Adrenal gland (tissue), 5 donors: Measurements from ENCODE around the gene NUDT17.

Experiments
- POLR2A ChIP-seq, 2 donors: fragments of 450-650 bp; IDR thresholded peaks; one replicate each; pipeline ENCODE4 v1.6.1; 2017; ENCODE audit warnings: antibody characterized with exemption in 2 of 2, mild to moderate bottlenecking in 2 of 2, moderate library complexity in 1 of 2
- TF ChIP-seq, protein P1 (sequence below), 6 experiments: fragments of 450-650 bp in 4 of 6; fragments of 200-600 bp in 2 of 6; sonication (generic) in 1 of 6; IDR thresholded peaks; 1 replicate in 5 of 6; 2 replicates in 1 of 6; pipeline versions ENCODE4 v1.5.1 to v1.8.0; 2016 to 2021; ENCODE audit warnings: antibody characterized with exemption in 6 of 6, mild to moderate bottlenecking in 2 of 6, moderate library complexity in 1 of 6
- donor health status: DM: no; HTN: no; CAD: no.

DNA sequence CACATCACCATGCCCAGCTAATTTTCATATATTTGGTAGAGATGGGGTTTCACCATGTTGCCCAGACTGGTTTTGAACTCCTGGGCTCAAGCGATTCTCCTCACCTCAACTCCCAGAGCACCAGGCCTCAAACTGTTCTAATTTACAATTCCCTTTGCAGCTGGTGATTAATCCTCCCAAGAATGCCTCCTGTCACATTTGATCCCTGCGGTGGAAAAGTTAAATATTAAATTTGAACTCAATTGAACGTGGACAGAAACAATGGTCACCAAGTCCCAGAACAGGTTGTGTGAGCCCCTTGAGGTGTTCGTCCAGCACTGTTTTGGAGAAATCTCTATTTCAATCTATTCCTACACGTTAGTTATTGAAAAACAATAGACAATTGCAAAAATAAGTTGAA, 42.2 kb downstream of the NUDT17 start:
- TF ChIP-seq, protein P1, sequence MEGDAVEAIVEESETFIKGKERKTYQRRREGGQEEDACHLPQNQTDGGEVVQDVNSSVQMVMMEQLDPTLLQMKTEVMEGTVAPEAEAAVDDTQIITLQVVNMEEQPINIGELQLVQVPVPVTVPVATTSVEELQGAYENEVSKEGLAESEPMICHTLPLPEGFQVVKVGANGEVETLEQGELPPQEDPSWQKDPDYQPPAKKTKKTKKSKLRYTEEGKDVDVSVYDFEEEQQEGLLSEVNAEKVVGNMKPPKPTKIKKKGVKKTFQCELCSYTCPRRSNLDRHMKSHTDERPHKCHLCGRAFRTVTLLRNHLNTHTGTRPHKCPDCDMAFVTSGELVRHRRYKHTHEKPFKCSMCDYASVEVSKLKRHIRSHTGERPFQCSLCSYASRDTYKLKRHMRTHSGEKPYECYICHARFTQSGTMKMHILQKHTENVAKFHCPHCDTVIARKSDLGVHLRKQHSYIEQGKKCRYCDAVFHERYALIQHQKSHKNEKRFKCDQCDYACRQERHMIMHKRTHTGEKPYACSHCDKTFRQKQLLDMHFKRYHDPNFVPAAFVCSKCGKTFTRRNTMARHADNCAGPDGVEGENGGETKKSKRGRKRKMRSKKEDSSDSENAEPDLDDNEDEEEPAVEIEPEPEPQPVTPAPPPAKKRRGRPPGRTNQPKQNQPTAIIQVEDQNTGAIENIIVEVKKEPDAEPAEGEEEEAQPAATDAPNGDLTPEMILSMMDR (IDR thresholded peaks at IDR 0.05), result no peak
- TF ChIP-seq POLR2A (IDR thresholded peaks at IDR 0.05), result no peak
